Right lobe of liver (tissue), 6 donors: ENCODE measurements around the gene TRPC4AP. TPM values are rescaled to one million over a fixed set of nuclear protein-coding genes. Genes with fewer than 3 reads are reported as not detected.

Experiments used
- ATAC-seq, 4 donors: fragments of 200-7000 bp; cut with Tn5 transposase; one replicate each; pipeline ENCODE4 v1.9.1; 2020; ENCODE audit warnings: mild to moderate bottlenecking in 4 of 4, moderate library complexity in 4 of 4
- DNase-seq, 3 donors: peaks; one replicate each; pipeline ENCODE4 v3.0.0-alpha.2; 2020
- H3K27ac ChIP-seq, 3 donors: fragments of 200-600 bp; one replicate each; pipeline ENCODE4 v1.8.0; 2022
- H3K27me3 ChIP-seq, 2 donors: fragments of 200-600 bp; one replicate each; pipeline ENCODE4 v1.8.0; 2022
- H3K36me3 ChIP-seq, 4 donors: fragments of 200-600 bp; sonication (generic) in 1 of 4; one replicate each; pipeline versions ENCODE4 v1.5.1 to v1.8.0; 2017 to 2022; ENCODE audit warnings: control low read depth in 1 of 4
- H3K4me1 ChIP-seq, 4 donors: fragments of 200-600 bp; sonication (generic) in 1 of 4; one replicate each; pipeline versions ENCODE4 v1.5.1 to v1.8.0; 2017 to 2022; ENCODE audit warnings: control low read depth in 1 of 4
- H3K4me3 ChIP-seq, 3 donors: fragments of 200-600 bp; one replicate each; pipeline ENCODE4 v1.8.0; 2022
- H3K9me3 ChIP-seq, 4 donors: fragments of 200-600 bp; sonication (generic) in 1 of 4; one replicate each; pipeline versions ENCODE4 v1.5.1 to v1.8.0; 2017 to 2022; ENCODE audit warnings: control low read depth in 1 of 4
- POLR2A ChIP-seq: fragments of 450-650 bp; IDR thresholded peaks from one replicate; pipeline ENCODE4 v1.6.1; 2017; ENCODE audit warnings: antibody characterized with exemption, mild to moderate bottlenecking
- WGBS: methylation state at CpG from one replicate; pipeline ENCODE4 v1.1.6; 2018; ENCODE audit warnings: low coverage, low lambda C conversion rate; ENCODE audit not compliant: insufficient coverage; ENCODE audit errors: missing lambda C conversion rate; 5-methylcytosine and 5-hydroxymethylcytosine counted together
- intact Hi-C, 2 donors: fragments of 100-400 bp; cut with DNase I; formaldehyde crosslinking; loops; one replicate each; pipeline versions ENCODE4 v1.11.2 to v1.14.1; 2022
- total RNA-seq, 6 experiments: library from RNA; depleted of rRNA in 2 of 6; stranded (reverse); fragments of >200 nt in 2 of 6; fragmentation: NEBNext Ultra II Directional in 3 of 6; extraction: Animal tissue kit (Norgen Biotek cat#: 25700) in 3 of 6; gene quantifications; one replicate each; pipeline versions ENCODE4 v1.1.0 to v1.2.4, GENCODE V29; 2016 to 2023
- TF ChIP-seq, protein P1 (sequence below), 4 donors: fragments of 200-600 bp in 3 of 4; fragments of 450-650 bp in 1 of 4; IDR thresholded peaks; one replicate each; pipeline versions ENCODE4 v1.5.1 to v1.8.0; 2016 to 2022; ENCODE audit warnings: antibody characterized with exemption in 4 of 4, mild to moderate bottlenecking in 2 of 4
- donor health status: DM: no; HTN: yes; CAD: no.
- donor health status: DM: no; HTN: no; CAD: no.
- donor health status: DM: no; HTN: no; CAD: no.
- donor health status: DM: no; HTN: yes; CAD: no.
- donor health status: DM: no; HTN: yes; CAD: no.

The TRPC4AP gene
- total RNA-seq, 6 experiments from 2014 or later, result 27.6 to 39.3 (median 34.6) TPM

DNA sequence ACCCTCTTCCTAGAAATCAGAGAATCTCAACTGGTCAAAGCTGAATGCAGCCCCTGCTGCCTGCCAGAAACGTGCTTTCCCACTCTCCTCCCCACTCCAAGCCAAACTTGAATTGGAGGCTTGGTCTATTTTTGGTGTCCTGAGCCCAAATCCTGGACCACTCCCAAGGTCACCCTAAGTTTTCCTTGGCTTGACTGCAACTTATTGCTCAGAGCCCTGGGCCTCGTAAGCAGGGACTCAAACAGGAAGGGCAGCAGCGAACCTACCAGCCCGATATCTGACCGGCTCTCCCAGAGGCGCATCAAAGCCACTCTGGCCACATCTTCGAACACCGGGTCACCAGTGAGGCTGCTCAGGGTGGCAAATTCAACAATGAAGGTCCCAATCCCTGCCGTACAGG is 41.9 kb upstream of the TRPC4AP start:
- Histone ChIP-seq H3K9me3 (no peaks in the 10 kb centered on the region), H3K4me3 (no peak overlapping the region), H3K27ac (no peak overlapping the region), H3K27me3 (no peaks in the 10 kb centered on the region), H3K4me1 (peaks cover 0 to 10% (median 0%) of the 10 kb centered on the region in 4 donors), H3K36me3 (peaks cover 0 to 69% (median 23%) of the 10 kb centered on the region in 4 donors)
- DNase-seq (no peak), ATAC-seq (peak; percentile 28 to 60 (median 36))
- intact Hi-C loops, result no loop called here
- WGBS, result 33% methylated on average over 1 of the region's 9 CpGs
- TF ChIP-seq POLR2A, result no peak
- TF ChIP-seq, protein P1, sequence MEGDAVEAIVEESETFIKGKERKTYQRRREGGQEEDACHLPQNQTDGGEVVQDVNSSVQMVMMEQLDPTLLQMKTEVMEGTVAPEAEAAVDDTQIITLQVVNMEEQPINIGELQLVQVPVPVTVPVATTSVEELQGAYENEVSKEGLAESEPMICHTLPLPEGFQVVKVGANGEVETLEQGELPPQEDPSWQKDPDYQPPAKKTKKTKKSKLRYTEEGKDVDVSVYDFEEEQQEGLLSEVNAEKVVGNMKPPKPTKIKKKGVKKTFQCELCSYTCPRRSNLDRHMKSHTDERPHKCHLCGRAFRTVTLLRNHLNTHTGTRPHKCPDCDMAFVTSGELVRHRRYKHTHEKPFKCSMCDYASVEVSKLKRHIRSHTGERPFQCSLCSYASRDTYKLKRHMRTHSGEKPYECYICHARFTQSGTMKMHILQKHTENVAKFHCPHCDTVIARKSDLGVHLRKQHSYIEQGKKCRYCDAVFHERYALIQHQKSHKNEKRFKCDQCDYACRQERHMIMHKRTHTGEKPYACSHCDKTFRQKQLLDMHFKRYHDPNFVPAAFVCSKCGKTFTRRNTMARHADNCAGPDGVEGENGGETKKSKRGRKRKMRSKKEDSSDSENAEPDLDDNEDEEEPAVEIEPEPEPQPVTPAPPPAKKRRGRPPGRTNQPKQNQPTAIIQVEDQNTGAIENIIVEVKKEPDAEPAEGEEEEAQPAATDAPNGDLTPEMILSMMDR (IDR thresholded peaks at IDR 0.05), result no peak

DNA sequence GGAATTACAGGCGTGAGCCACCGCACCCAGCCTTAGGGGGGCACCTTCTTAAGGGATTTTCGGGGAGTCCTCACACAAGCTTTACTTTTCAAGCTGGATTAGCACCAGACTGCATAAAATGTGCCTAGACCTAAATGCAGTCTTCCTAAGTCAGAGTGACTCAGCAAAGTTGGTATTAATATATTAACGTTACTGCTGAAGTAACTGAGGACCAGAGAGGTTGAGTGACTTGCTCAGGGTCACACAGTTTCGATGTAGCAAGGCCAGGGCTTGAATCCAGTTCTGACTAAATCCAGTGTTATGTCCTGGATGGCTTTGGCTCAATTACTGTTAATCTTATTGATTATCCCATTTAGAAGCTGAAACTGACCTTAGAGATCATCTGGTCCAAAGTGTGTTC is 41.1 kb upstream of the TRPC4AP start:
- intact Hi-C loops, result no loop called here
- Histone ChIP-seq H3K27ac (no peak overlapping the region), H3K4me3 (no peak overlapping the region), H3K27me3 (no peaks in the 10 kb centered on the region), H3K4me1 (peaks cover 0 to 10% (median 0%) of the 10 kb centered on the region in 4 donors), H3K36me3 (peaks cover 0 to 67% (median 24%) of the 10 kb centered on the region in 4 donors), H3K9me3 (no peaks in the 10 kb centered on the region)
- DNase-seq, result no peak
- WGBS, result 74% methylated on average over 5 of the region's 5 CpGs
- TF ChIP-seq, protein P1 (IDR thresholded peaks at IDR 0.05), result no peak
- no peak for TF ChIP-seq POLR2A
- peak in 2 of 4 donors; percentile 31 to 54 for ATAC-seq

DNA sequence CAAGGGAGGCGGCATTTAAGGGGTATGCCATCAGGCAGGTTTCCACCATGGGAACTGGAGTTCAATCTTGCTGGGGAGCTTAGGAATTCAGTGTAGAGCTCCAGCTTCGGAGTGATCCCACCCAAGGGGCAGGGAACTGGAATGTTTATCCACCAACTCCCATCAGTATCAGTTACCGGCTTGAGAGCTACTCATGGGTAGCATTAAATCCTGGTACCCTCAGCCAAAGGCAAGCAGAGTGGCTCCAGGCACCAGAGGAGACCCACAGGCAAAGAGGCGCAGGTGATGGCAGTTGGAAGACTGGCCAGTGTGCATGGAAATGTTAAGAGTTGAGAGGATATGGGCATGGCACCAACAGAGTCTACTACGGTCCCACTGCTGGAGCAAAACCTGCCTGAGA is 40.4 kb upstream of the TRPC4AP start:
- TF ChIP-seq POLR2A, result no peak
- TF ChIP-seq, protein P1 (IDR thresholded peaks at IDR 0.05), result no peak
- peaks cover 0 to 69% (median 24%) of the 10 kb centered on the region in 4 donors for H3K36me3 ChIP-seq
- intact Hi-C loops, result no loop called here
- 90% methylated on average over 3 of the region's 5 CpGs for WGBS
- H3K9me3 ChIP-seq, result no peaks in the 10 kb centered on the region
- ATAC-seq (no peak), DNase-seq (no peak)
- no peak overlapping the region for H3K4me3 ChIP-seq
- no peaks in the 10 kb centered on the region for H3K27me3 ChIP-seq
- H3K4me1 ChIP-seq, result peaks cover 0 to 10% (median 0%) of the 10 kb centered on the region in 4 donors
- H3K27ac ChIP-seq, result no peak overlapping the region

DNA sequence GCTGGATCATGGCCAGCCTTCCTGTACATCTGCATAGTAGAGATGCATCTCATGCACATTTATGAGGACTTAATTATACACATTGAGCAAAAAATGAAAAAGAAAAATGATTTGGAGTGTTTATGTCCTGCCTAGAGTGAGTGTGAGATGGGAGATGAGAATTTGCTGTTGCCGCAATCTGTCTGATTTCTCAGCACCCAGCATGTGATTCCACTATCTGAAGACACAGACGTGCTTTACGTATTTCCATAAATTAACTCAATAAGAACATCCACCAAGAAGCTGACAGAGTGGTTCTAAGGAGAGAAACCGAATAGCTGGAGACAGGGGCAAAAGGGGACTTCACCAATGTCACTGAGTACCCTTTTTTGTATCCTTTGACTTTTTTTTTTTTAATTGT is 39.3 kb upstream of the TRPC4AP start:
- DNase-seq (no peak), ATAC-seq (no peak)
- TF ChIP-seq POLR2A, result no peak
- TF ChIP-seq, protein P1 (IDR thresholded peaks at IDR 0.05), result no peak
- intact Hi-C loops, result no loop called here
- no peaks in the 10 kb centered on the region for H3K9me3 ChIP-seq
- peaks cover 0 to 69% (median 23%) of the 10 kb centered on the region in 4 donors for H3K36me3 ChIP-seq
- H3K27me3 ChIP-seq, result no peaks in the 10 kb centered on the region
- H3K27ac ChIP-seq, result no peak overlapping the region
- peaks cover 0 to 10% (median 0%) of the 10 kb centered on the region in 4 donors for H3K4me1 ChIP-seq
- H3K4me3 ChIP-seq, result no peak overlapping the region
- 77% methylated on average over 4 of the region's 4 CpGs for WGBS
